Right cardiac atrium (tissue), 5 donors: ENCODE data around the gene TMEFF2. TPM values are rescaled to one million over a fixed set of nuclear protein-coding genes. Genes with fewer than 3 reads are reported as not detected.
"Not testable (repeated sequence)": the region's sequence is repeated elsewhere in the genome, so short reads cannot be mapped to it uniquely, and the experiment has no call there.

ENCODE experiments used
- ATAC-seq, 2 donors: fragments of 200-7000 bp; cut with Tn5 transposase; one replicate each; pipeline versions ENCODE4 v1.8.0 to v1.9.1; 2020; ENCODE audit warnings: moderate library complexity in 2 of 2, mild to moderate bottlenecking in 1 of 2
- DNase-seq, 3 donors: peaks; one replicate each; pipeline ENCODE4 v3.0.0-alpha.2; 2020
- H3K27ac ChIP-seq: one replicate; pipeline ENCODE4 v1.5.1; 2013; ENCODE audit warnings: mild to moderate bottlenecking, low read length, control low read depth, moderate library complexity
- H3K27me3 ChIP-seq: one replicate; pipeline ENCODE4 v1.6.1; 2013; ENCODE audit not compliant: control insufficient read depth, insufficient read depth
- H3K4me1 ChIP-seq: one replicate; pipeline ENCODE4 v1.6.1; 2013; ENCODE audit warnings: low read length; ENCODE audit not compliant: control insufficient read depth, insufficient read depth
- H3K4me3 ChIP-seq: one replicate; pipeline ENCODE4 v1.5.1; 2013; ENCODE audit warnings: low read length, control low read depth
- H3K9me3 ChIP-seq: one replicate; pipeline ENCODE4 v1.6.1; 2013; ENCODE audit warnings: low read length; ENCODE audit not compliant: control insufficient read depth
- WGBS: extraction: QIAGEN DNeasy Blood & Tissue Kit; methylation state at CpG from one replicate; pipeline ENCODE4 v1.1.7; 2013; 5-methylcytosine and 5-hydroxymethylcytosine counted together
- intact Hi-C, 4 donors: fragments of 100-400 bp; cut with DNase I; formaldehyde crosslinking; loops; one replicate each; pipeline versions ENCODE4 v1.11.0 to v1.14.0; 2022 to 2023
- polyA plus RNA-seq: library from polyadenylated mRNA; stranded (reverse); fragments of 200-250 nt; gene quantifications from one replicate; pipeline ENCODE4 v1.2.3, GENCODE V29; 2013
- total RNA-seq, 4 donors: library from RNA; stranded (reverse); fragmentation: NEBNext Ultra II Directional; extraction: Animal tissue kit (Norgen Biotek cat#: 25700); gene quantifications; one replicate each; pipeline ENCODE4 v1.2.1, GENCODE V29; 2021
- donor health status: healthy with polysubstance abuse.
- donor health status: DM: no; HTN: yes; CAD: no.
- donor health status: DM: no; HTN: no; CAD: no.
- donor health status: DM: no; HTN: yes; CAD: no; lungs with severe emphysema.
- donor health status: DM: yes; HTN: yes; CAD: no.

Gene TMEFF2
- total and polyA plus RNA-seq, 5 donors = 0.14 to 3.3 (median 1.3) TPM

DNA sequence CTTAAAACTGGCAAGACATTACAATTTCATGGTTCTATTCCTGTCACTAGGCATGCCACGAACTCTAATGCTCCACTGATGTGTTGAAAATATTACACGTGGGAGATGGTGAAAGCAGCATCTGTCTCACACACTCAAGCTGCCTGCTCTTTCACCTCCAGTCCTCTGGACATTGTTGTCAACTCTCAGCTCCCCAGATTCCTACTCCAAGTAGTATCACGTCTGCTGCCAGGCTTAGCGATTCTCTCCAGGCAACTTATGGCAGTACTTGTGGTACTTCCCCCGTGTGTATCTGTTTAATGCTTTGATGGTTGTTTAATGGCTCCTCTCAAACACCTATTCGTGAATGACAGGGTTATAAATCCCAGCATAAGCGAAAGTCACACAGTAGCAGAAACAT lies 103.8 kb downstream of the TMEFF2 start:
- DNase-seq (no peak), ATAC-seq (peak; percentile 49 to 79)
- no peaks in the 10 kb centered on the region for H3K4me1 ChIP-seq
- H3K27ac ChIP-seq = no peak overlapping the region
- WGBS = 52% methylated on average over 7 of the region's 7 CpGs
- no peaks in the 10 kb centered on the region for H3K9me3 ChIP-seq
- intact Hi-C loops = no loop called here
- H3K4me3 ChIP-seq = no peak overlapping the region
- H3K27me3 ChIP-seq = no peaks in the 10 kb centered on the region

DNA sequence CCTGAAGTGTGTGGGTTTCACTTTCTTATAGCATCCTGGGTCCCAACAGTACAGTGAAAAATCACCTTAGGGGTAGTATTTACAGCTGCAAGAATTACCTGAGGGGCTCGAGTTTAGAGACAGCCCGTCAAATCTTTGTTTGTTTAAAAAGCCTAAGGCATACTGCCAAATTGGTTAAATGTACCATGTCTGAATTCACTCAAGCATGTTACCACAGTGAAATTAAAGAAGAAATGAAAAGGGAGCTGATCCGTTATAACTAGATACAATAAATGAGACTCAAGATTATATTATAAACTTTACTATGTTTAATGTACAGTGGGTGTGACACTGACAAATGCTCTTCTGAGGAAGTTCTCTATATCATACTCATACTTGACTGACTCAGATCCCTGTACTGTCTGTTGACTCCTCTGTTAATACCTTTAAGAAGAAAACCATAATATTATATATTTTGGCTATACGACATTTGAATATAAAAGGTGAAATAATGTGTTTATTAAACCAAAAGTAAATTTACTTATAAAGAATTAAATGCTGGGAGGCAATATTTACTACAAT lies 107.3 kb downstream of the TMEFF2 start:
- Histone ChIP-seq H3K9me3 (no peaks in the 10 kb centered on the region), H3K27ac (no peak overlapping the region), H3K4me3 (no peak overlapping the region), H3K27me3 (no peaks in the 10 kb centered on the region), H3K4me1 (no peaks in the 10 kb centered on the region)
- 50% methylated on average over 4 of the region's 4 CpGs for WGBS
- DNase-seq = no peak
- intact Hi-C loops = no loop called here
- ATAC-seq = no peak

- ATAC-seq = no peak
- WGBS = 73% methylated on average over 5 of the region's 5 CpGs
These were observed 112.6 kb downstream of the TMEFF2 start for GRCh38 chr2:192082121-192082520.

DNA sequence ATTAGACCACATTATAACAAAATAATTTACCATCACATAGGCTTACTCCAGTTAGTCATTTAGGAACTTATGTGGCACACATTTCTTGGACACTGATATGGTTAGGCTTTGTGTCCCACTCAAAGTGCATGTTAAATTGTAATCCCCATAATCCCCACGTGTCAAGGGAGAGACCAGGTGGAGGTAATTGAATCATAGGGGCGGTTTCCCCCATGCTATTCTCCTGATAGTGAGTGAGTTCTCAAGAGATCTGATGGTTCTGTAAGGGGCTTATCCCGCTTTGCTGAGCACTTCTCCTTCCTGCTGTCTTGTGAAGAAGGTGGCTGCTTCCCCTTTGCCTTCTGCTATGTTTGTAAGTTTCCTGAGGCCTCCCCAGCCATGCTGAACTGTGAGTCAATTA lies 114.6 kb downstream of the TMEFF2 start:
- H3K4me3 ChIP-seq, intact Hi-C loops, DNase-seq, H3K27ac ChIP-seq, H3K4me1 ChIP-seq, ATAC-seq, H3K27me3 ChIP-seq, H3K9me3 ChIP-seq: not testable (repeated sequence)
- WGBS = 88% methylated on average over 3 of the region's 3 CpGs

More at GRCh38 chr2:192082121-192082520, 112.6 kb downstream of the TMEFF2 start:
- Histone ChIP-seq H3K27me3 (no peaks in the 10 kb centered on the region), H3K4me1 (no peaks in the 10 kb centered on the region), H3K9me3 (no peaks in the 10 kb centered on the region), H3K4me3 (no peak overlapping the region), H3K27ac (no peak overlapping the region)
- intact Hi-C loops = no loop called here
- no peak for DNase-seq

DNA sequence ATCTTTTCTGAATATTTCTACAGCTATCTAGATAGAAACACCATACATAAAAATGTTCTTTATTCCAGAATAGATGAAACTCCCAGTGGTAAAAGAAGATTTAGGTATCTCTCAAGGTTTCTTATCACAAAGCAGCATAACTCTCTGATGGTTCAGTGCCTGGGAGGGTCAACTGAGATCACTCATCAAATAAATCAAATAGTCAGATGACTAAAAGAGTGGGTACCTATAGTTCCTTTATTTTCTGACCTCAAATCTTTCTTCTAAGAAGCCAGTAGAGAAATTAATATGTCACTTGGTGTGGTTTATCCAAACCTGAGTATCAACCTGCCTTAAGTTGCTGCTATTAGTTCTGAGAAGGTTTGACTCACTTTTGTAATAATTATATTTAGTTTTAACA lies 120.9 kb downstream of the TMEFF2 start:
- H3K4me3 ChIP-seq = no peak overlapping the region
- no peaks in the 10 kb centered on the region for H3K4me1 ChIP-seq
- no peaks in the 10 kb centered on the region for H3K27me3 ChIP-seq
- no peak for ATAC-seq
- no peak for DNase-seq
- no peaks in the 10 kb centered on the region for H3K9me3 ChIP-seq
- no peak overlapping the region for H3K27ac ChIP-seq
- intact Hi-C loops = no loop called here

DNA sequence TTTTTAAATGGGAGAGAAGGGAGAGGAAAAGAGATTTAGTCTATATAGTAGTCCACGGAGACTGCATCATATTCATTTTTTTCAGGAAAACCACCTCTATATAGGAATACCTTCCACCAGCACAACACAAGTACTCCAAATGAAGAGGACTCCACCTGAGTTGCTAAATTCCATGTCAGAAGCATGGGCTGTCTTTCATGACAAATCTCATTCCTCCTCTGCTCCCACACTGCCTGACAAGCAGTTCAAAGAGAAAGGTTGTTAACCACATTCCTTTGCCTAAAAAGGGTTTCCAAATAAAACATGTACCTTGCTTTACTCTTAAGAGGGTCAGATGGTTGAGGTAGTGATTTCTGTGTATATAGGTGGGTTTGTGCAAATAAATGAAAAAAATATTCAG lies 122.0 kb downstream of the TMEFF2 start:
- DNase-seq (no peak), ATAC-seq (no peak)
- Histone ChIP-seq H3K9me3 (no peaks in the 10 kb centered on the region), H3K27me3 (no peaks in the 10 kb centered on the region), H3K4me1 (no peaks in the 10 kb centered on the region), H3K4me3 (no peak overlapping the region), H3K27ac (no peak overlapping the region)
- 73% methylated on average over 1 of the region's 1 CpG for WGBS
- intact Hi-C loops = no loop called here

- H3K9me3 ChIP-seq = no peaks in the 10 kb centered on the region
- intact Hi-C loops = no loop called here
- H3K27ac ChIP-seq = no peak overlapping the region
- H3K4me1 ChIP-seq = no peaks in the 10 kb centered on the region
- H3K27me3 ChIP-seq = no peaks in the 10 kb centered on the region
- 35% methylated on average over 2 of the region's 2 CpGs for WGBS
- H3K4me3 ChIP-seq = no peak overlapping the region
- DNase-seq (no peak), ATAC-seq (no peak)
These were observed 122.5 kb downstream of the TMEFF2 start for GRCh38 chr2:192072261-192072660.

DNA sequence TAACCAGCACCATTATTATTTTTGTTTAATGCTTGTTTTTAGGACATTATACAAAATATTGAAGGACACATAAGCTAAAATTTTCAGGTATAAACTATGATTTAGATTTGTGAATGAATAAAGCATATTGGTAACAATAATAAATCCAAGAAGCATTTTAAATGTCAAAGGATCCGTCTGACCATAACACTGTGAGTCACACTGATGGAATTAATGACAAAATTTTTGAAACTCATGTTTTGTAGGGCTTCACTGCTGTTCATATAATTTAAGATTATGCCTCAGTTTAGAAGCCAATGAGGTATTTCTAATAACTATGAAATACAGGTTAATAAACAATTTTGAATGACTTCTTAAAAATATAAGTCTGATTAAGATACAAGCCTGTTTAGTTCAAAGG lies 124.6 kb downstream of the TMEFF2 start:
- 79% methylated on average over 1 of the region's 1 CpG for WGBS
- no peaks in the 10 kb centered on the region for H3K27me3 ChIP-seq
- H3K4me3 ChIP-seq = no peak overlapping the region
- no peaks in the 10 kb centered on the region for H3K9me3 ChIP-seq
- intact Hi-C loops = no loop called here
- no peak overlapping the region for H3K27ac ChIP-seq
- no peak for DNase-seq
- ATAC-seq = no peak
- no peaks in the 10 kb centered on the region for H3K4me1 ChIP-seq

GRCh38 chr2:192069417-192069816 lies 125.3 kb downstream of the TMEFF2 start:
- WGBS = 96% methylated on average over 1 of the region's 1 CpG
- no peak overlapping the region for H3K27ac ChIP-seq
- ATAC-seq = no peak
- H3K9me3 ChIP-seq = no peaks in the 10 kb centered on the region
- no peak for DNase-seq
- H3K4me1 ChIP-seq = no peaks in the 10 kb centered on the region
- intact Hi-C loops = no loop called here
- no peak overlapping the region for H3K4me3 ChIP-seq
- no peaks in the 10 kb centered on the region for H3K27me3 ChIP-seq

DNA sequence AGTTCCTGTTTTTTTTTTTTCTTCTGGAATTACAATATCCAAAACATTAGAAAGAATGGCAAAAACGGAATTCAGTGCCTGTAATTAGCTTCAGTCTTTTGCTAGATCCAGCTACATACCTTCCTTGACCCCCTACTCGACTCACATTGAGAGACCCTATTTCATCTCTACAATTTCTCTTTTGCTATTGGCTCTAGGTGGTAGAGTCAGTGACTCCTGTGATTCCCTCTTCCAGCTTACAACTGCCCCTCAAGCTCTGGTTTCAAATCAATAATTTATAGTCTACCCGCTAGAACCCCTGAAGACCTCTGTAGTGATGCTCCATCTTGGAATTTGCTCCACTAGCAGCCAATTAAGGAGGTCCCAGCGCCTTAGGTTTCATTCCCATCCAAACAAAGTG lies 125.8 kb downstream of the TMEFF2 start:
- no peak for ATAC-seq
- WGBS = 94% methylated on average over 4 of the region's 4 CpGs
- intact Hi-C loops = no loop called here

GRCh38 chr2:192067631-192068030 lies 127.1 kb downstream of the TMEFF2 start:
- no peak overlapping the region for H3K4me3 ChIP-seq
- H3K4me1 ChIP-seq = no peaks in the 10 kb centered on the region
- no peak overlapping the region for H3K27ac ChIP-seq
- no peak for DNase-seq
- H3K9me3 ChIP-seq = no peaks in the 10 kb centered on the region
- 73% methylated on average over 1 of the region's 1 CpG for WGBS
- intact Hi-C loops = no loop called here
- H3K27me3 ChIP-seq = no peaks in the 10 kb centered on the region
- ATAC-seq = no peak

More for the DNA sequence above, 125.8 kb downstream of the TMEFF2 start:
- Histone ChIP-seq H3K4me3 (no peak overlapping the region), H3K27ac (no peak overlapping the region), H3K27me3 (no peaks in the 10 kb centered on the region), H3K9me3 (no peaks in the 10 kb centered on the region), H3K4me1 (no peaks in the 10 kb centered on the region)
- no peak for DNase-seq

GRCh38 chr2:192064459-192064858 lies 130.3 kb downstream of the TMEFF2 start:
- H3K27me3 ChIP-seq = no peaks in the 10 kb centered on the region
- WGBS = 80% methylated on average over 2 of the region's 2 CpGs
- no peak overlapping the region for H3K27ac ChIP-seq
- no peaks in the 10 kb centered on the region for H3K4me1 ChIP-seq
- intact Hi-C loops = no loop called here
- DNase-seq = no peak
- H3K4me3 ChIP-seq = no peak overlapping the region
- no peaks in the 10 kb centered on the region for H3K9me3 ChIP-seq
- no peak for ATAC-seq
